Effector CD4-positive, alpha-beta T cell (primary cell): ENCODE data around the gene ZNF354B.

Source experiments
- DNase-seq: peaks from one replicate; pipeline ENCODE4 v3.0.0-alpha.2; 2020

Gene ZNF354B

DNA sequence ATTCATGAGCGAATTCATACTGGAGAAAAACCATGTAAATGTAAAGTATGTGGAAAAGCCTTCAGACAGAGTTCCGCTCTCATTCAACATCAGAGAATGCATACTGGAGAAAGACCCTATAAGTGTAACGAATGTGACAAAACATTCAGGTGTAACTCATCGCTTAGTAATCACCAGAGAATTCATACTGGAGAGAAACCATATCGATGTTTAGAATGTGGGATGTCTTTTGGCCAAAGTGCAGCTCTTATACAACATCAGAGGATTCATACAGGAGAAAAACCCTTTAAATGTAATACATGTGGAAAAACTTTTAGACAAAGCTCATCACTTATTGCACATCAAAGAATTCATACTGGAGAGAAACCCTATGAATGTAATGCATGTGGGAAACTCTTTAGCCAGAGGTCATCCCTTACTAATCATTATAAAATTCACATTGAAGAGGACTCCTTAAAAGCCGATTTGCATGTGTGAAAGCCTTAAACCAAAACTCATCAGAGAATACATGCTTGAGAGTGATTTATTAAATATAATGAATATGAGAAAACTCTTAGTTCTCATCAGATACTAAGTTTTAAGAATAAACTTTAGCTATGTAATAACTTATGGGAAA is 24.2 kb downstream of the ZNF354B start:
- DNase-seq: no peak

DNA sequence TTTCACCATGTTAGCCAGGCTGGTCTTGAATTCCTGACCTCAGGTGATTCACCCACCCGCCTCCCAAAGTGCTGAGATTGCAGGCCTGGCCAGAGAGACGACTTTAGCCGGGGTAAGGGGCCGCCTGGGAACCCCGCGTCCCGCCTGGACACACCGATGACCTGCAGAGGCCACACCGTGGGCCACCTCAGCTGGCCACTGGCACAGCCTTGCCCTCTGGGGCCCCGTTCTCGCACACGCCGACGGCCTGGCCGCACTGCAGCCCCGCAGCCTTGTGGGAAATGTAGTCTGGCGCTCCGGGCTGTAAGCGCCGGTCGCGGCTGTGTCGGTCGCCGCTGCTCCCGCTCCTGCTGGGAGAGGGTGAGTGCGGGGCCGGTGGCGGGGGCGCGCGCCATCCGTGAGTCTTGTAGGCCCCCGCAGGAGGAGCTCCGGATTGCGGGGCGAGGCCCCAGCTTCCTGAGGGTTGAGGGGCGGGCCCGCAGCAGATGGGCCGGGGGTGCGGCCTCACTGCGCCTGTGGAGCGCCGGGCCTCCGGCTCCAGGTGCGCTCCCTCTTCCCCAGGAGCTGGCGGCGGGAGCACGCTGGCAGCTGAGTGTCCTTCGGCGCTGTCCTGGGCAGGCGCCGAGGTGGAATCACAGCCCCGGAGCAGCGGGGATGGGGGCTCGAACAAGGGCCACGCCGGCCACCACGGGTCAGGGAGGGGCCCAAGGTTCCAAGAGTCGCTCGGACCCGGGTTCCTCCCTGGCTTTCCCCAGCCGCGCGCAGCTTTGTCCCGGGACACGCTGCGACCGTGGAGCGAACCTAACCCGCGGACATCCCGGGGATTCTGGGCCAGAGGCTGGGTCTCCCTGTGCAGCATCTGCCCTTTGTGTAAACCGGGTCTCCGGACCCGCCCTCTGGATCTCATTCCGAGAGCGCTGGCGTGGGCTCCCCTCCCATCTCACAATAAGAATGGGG is 36.1 kb downstream of the ZNF354B start, which contains the start of gene ZFP2:
Gene ZFP2, plus strand, starts transcription at position 299 of the 957 bp plus-strand sequence. CDS start 35,401 bp downstream, outside the sequence.
- peak; percentile 6 for DNase-seq

DNA sequence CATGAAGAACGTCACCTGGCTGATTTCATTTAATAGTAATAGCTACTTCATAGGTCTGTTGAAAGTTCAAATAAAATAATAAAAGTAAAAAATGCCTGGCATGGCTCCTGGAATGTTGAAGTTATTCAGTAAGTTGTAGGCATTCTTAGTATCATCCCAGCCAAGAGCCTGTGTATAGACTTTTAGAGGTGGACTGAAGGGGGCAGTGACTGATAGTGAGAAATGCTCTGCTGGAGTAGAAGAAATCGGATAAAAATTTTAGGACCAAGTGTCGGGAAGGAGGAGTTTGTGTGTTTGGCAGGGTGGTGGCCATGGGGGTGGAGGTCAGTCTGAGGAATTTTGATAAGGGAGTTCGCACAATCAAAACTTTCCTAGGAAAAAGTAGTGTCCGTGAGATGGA is 39.5 kb downstream of the ZNF354B start:
- DNase-seq: no peak

DNA sequence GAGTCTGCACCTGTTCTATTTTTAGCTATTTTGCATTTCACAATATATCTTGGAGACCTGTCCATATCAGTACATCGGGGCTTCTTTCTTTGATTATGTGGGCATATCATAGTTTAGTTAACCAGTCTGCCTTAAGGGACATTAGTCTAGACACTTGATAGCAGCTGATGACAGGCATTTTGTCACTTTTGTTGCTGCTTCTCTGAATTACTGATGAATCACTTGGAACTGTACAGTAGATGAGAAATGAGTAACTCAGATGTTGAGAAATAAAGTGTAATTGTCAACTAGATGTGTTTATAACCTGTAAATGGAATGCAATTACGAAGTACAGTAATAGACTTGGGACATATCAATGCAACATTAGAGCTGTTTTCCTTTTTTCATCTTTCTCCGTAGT is 43.1 kb downstream of the ZNF354B start:
- DNase-seq: no peak

DNA sequence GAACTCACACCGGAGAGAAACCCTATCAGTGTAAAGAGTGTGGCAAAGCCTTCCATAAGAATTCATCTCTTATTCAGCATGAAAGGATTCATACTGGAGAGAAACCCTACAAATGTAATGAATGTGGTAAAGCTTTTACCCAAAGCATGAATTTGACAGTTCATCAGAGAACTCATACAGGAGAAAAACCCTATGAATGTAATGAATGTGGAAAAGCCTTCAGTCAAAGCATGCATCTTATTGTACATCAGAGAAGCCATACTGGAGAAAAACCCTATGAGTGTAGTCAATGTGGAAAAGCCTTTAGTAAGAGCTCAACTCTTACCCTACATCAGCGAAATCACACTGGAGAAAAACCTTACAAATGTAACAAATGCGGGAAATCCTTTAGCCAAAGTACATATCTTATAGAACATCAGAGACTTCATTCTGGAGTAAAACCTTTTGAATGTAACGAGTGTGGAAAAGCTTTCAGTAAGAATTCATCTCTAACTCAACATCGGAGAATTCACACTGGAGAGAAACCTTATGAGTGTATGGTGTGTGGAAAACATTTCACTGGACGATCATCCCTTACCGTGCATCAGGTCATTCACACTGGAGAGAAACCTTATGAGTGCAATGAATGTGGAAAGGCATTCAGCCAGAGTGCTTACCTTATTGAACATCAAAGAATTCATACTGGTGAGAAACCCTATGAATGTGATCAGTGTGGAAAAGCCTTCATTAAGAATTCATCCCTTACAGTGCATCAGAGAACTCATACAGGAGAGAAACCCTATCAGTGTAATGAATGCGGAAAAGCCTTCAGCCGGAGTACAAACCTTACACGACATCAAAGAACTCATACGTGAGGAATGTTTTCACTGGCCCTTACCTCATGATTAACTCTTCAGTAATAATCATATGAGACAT is 72.3 kb downstream of the ZNF354B start:
- no peak for DNase-seq
